Erythroblast (primary cell): ENCODE data around the gene CEP192.

Source experiments
- GATA1 ChIP-seq: IDR thresholded peaks from 2 replicates; pipeline ENCODE4 v1.6.1; 2011; ENCODE audit warnings: low read depth, mild to moderate bottlenecking, control low read depth, low read length, moderate library complexity
- POLR2A ChIP-seq: IDR thresholded peaks from 2 replicates; pipeline ENCODE4 v1.6.1; 2011; ENCODE audit warnings: mild to moderate bottlenecking, low read length

DNA sequence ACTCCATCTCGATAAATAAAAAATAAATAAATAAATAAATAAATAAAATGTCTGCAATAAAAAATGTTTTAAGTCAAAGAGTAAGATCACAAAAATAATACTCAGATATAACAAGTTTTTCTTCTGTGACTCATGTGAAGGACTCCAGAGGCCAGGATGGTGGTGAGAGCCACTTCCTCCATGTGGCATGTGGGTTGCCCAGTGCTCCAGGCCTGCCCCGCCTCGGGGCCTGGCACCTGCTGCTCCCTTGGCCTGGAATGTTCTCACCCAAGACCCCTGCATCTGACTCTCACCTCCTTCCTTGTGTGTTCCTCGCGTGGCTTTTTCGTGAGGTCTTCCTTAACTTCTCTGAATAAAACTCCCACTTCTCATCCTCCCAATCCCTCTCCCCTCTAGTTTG is 150.0 kb downstream of the CEP192 start:
- TF ChIP-seq POLR2A: no peak
- no peak for TF ChIP-seq GATA1
